Ovary (tissue), 9 donors: ENCODE data around the gene MAPK8IP2. TPM values are rescaled to one million over a fixed set of nuclear protein-coding genes. Genes with fewer than 3 reads are reported as not detected.
"Not testable (repeated sequence)": the region's sequence is repeated elsewhere in the genome, so short reads cannot be mapped to it uniquely, and the experiment has no call there.

Experiments
- DNase-seq, 5 donors: peaks; one replicate each; pipeline ENCODE4 v3.0.0-alpha.2; 2019 to 2020
- H3K27ac ChIP-seq, 2 donors: fragments of 200-600 bp; one replicate each; pipeline versions ENCODE4 v1.5.1 to v1.8.0; 2019 to 2022
- H3K27me3 ChIP-seq: fragments of 200-600 bp; one replicate; pipeline ENCODE4 v1.8.0; 2022
- H3K36me3 ChIP-seq: fragments of 200-600 bp; sonication (generic); one replicate; pipeline ENCODE4 v1.5.1; 2019
- H3K4me1 ChIP-seq: one replicate; pipeline ENCODE4 v1.8.1; 2013; ENCODE audit warnings: mild to moderate bottlenecking, moderate library complexity; ENCODE audit not compliant: insufficient read depth
- H3K4me3 ChIP-seq: fragments of 200-600 bp; sonication (generic); one replicate; pipeline ENCODE4 v1.5.1; 2017
- H3K9me3 ChIP-seq, 2 donors: fragments of 200-600 bp in 1 of 2; sonication (generic) in 1 of 2; one replicate each; pipeline versions ENCODE4 v1.5.1 to v1.8.1; 2013 to 2019; ENCODE audit warnings: mild to moderate bottlenecking in 1 of 2, moderate library complexity in 1 of 2
- EP300 ChIP-seq: sonication (generic); formaldehyde crosslinking; IDR thresholded peaks from one replicate; pipeline ENCODE4 v1.6.1; 2017; ENCODE audit warnings: antibody characterized with exemption
- POLR2A ChIP-seq: fragments of 450-650 bp; IDR thresholded peaks from one replicate; pipeline ENCODE4 v1.6.1; 2017; ENCODE audit warnings: antibody characterized with exemption, mild to moderate bottlenecking, moderate library complexity
- WGBS, 3 donors: extraction: QIAGEN DNeasy Blood & Tissue Kit in 1 of 3; methylation state at CpG; one replicate each; pipeline versions ENCODE4 v1.1.5 to v1.1.7; 2013 to 2017; 5-methylcytosine and 5-hydroxymethylcytosine counted together
- intact Hi-C, 4 donors: fragments of 100-400 bp; cut with DNase I; formaldehyde crosslinking; loops; one replicate each; pipeline versions ENCODE4 v1.11.0 to v1.15.1; 2022 to 2023
- polyA plus RNA-seq, 2 donors: library from polyadenylated mRNA; stranded (reverse); fragments of 200-250 nt in 1 of 2; fragments of 350-450 nt in 1 of 2; fragmentation: Illumina TruSeq in 1 of 2; extraction: RNeasy Lipid Tissue Mini Kit (QIAGEN cat#74804) in 1 of 2; gene quantifications; one replicate each; pipeline ENCODE4 v1.2.3, GENCODE V29; 2013 to 2014
- total RNA-seq, 7 donors: library from RNA; depleted of rRNA in 2 of 7; stranded (reverse); fragments of >200 nt in 2 of 7; fragmentation: NEBNext Ultra II Directional in 3 of 7; extraction: Animal tissue kit (Norgen Biotek cat#: 25700) in 3 of 7; gene quantifications; one replicate each; pipeline versions ENCODE4 v1.1.0 to v1.2.4, GENCODE V29; 2016 to 2023
- TF ChIP-seq, protein P1 (sequence below), 3 donors: fragments of 450-650 bp in 2 of 3; fragments of 200-600 bp in 1 of 3; IDR thresholded peaks; one replicate each; pipeline versions ENCODE4 v1.5.1 to v1.8.0; 2016 to 2022; ENCODE audit warnings: antibody characterized with exemption in 3 of 3, mild to moderate bottlenecking in 1 of 3
- donor health status: DM: no; HTN: no; CAD: no; lungs with moderate emphysema.
- donor health status: DM: no; HTN: no; CAD: no.
- donor health status: Bipolar disorder and iron deficiency.
- donor health status: DM: yes; HTN: yes; CAD: no.
- donor health status: DM: no; HTN: no; CAD: no.
- donor health status: DM: yes; HTN: yes; CAD: no.

MAPK8IP2 gene
- total and polyA plus RNA-seq, 9 donors, result 1.1 to 28.4 (median 9.4) TPM

DNA sequence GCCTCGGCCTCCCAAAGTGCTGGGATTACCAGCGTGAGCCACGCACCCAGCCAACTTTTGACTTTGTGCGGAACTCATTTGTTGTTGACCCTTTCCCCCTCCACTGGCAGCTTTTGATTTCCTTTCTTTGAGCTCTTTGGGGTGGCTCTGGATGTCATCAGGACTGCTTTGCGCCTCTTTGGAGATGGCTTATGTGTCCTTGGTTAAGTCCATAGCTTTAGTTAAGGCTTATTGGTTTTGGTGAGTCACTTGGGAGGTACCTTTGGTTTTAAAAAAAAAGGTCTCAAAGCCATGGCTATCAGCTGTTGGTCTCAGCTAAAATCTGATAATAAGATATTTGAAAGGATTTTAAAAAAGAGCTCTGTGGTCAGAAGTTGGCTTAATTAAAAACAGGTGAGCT lies 32.5 kb downstream of the MAPK8IP2 start:
- H3K4me1 ChIP-seq, result peaks cover 7% of the 10 kb centered on the region
- no peak for DNase-seq
- H3K9me3 ChIP-seq, result no peaks in the 10 kb centered on the region

GRCh38 chr22:50633771-50634170 lies 33.2 kb downstream of the MAPK8IP2 start:
- H3K9me3 ChIP-seq, result no peaks in the 10 kb centered on the region
- H3K4me3 ChIP-seq, result no peak overlapping the region
- no peaks in the 10 kb centered on the region for H3K27me3 ChIP-seq
- intact Hi-C loops, result no loop called here
- H3K4me1 ChIP-seq, result peaks cover 2% of the 10 kb centered on the region
- DNase-seq, result no peak
- whole genome bisulfite sequencing, 3 donors, result 84 to 88% (median 85%) methylated on average over 11 of the region's 11 CpGs
- TF ChIP-seq, protein P1, sequence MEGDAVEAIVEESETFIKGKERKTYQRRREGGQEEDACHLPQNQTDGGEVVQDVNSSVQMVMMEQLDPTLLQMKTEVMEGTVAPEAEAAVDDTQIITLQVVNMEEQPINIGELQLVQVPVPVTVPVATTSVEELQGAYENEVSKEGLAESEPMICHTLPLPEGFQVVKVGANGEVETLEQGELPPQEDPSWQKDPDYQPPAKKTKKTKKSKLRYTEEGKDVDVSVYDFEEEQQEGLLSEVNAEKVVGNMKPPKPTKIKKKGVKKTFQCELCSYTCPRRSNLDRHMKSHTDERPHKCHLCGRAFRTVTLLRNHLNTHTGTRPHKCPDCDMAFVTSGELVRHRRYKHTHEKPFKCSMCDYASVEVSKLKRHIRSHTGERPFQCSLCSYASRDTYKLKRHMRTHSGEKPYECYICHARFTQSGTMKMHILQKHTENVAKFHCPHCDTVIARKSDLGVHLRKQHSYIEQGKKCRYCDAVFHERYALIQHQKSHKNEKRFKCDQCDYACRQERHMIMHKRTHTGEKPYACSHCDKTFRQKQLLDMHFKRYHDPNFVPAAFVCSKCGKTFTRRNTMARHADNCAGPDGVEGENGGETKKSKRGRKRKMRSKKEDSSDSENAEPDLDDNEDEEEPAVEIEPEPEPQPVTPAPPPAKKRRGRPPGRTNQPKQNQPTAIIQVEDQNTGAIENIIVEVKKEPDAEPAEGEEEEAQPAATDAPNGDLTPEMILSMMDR (IDR thresholded peaks at IDR 0.05), result no peak
- TF ChIP-seq POLR2A, result no peak
- TF ChIP-seq EP300, result no peak
- no peaks in the 10 kb centered on the region for H3K36me3 ChIP-seq
- H3K27ac ChIP-seq, result no peak overlapping the region

More for the DNA sequence above, 32.5 kb downstream of the MAPK8IP2 start:
- WGBS, 3 donors, result 76 to 95% (median 90%) methylated on average over 5 of the region's 5 CpGs
- no peaks in the 10 kb centered on the region for H3K36me3 ChIP-seq
- intact Hi-C loops, result no loop called here
- no peak overlapping the region for H3K27ac ChIP-seq
- H3K27me3 ChIP-seq, result no peaks in the 10 kb centered on the region
- TF ChIP-seq POLR2A, result no peak
- no peak for TF ChIP-seq EP300
- TF ChIP-seq, protein P1 (IDR thresholded peaks at IDR 0.05), result no peak
- no peak overlapping the region for H3K4me3 ChIP-seq

GRCh38 chr22:50635591-50635990 lies 35.0 kb downstream of the MAPK8IP2 start:
- DNase-seq, result no peak

DNA sequence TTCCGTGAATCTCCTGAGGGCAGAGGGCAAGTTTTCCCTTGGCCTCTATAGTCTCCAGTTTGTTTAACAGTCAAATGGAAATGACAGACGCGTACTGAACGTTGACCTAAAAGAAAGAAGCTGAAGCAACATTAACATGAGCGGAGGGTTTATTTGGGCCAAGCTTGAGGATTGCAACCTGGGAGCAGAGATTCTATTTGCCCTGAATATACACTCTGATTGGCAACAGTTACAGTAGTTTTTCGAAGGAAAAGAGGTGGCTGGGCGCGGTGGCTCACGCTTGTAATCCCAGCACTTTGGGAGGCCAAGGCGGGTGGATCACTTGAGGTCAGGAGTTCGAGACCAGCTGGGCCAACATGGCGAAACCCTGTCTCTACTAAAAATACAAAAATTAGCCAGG lies 39.7 kb downstream of the MAPK8IP2 start:
- H3K27ac ChIP-seq, H3K27me3 ChIP-seq, H3K4me1 ChIP-seq, intact Hi-C loops, DNase-seq, H3K4me3 ChIP-seq, H3K9me3 ChIP-seq, H3K36me3 ChIP-seq: not testable (repeated sequence)
- WGBS, 3 donors, result 94 to 97% (median 95%) methylated on average over 12 of the region's 12 CpGs

More at GRCh38 chr22:50635591-50635990, 35.0 kb downstream of the MAPK8IP2 start:
- Histone ChIP-seq H3K27ac (no peak overlapping the region), H3K4me1 (no peaks in the 10 kb centered on the region), H3K9me3 (no peaks in the 10 kb centered on the region), H3K27me3 (no peaks in the 10 kb centered on the region), H3K36me3 (no peaks in the 10 kb centered on the region), H3K4me3 (no peak overlapping the region)
- intact Hi-C loops, result no loop called here
- TF ChIP-seq EP300 (no peak), POLR2A (no peak)
- TF ChIP-seq, protein P1 (IDR thresholded peaks at IDR 0.05), result no peak
- WGBS, 3 donors, result 89 to 93% (median 90%) methylated on average over 11 of the region's 11 CpGs

DNA sequence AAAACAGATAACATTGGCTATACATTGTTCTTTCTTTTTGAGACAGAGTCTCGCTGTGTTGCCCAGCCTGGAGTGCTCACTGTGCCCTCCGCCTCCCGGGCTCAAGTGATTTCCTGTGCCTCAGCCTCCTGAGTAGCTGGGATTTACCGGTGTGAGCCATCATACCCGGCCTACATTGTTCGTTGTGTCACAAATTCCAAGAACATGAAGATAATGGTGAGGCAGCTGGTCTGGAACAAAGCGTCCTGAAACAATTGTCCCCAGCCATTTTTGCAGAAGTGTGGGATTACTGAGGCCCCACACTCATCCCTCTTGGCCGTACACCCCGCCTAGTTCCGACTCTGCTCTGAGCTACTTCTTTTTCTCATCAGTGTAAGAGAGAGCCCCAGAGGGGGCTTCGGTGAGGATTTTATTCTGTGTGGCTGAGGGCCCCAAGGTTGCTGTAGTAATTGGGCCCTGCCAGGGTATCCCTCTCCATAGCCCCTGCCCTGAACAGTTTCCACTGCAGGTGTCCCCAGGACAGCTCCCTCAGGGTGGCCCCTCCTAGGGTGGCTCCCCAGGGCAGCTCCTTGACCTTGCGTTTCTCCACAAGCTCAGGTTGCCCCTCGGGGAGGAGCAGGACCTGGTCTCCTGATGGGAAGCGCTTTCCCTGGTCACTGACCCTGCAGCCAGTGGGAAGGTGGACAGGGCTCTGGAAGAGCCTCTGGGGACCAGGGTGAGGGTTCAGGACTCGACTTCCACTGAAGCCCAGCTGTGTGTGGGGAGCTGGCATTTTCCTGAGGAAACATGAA lies 40.5 kb downstream of the MAPK8IP2 start:
- Histone ChIP-seq H3K9me3 (no peaks in the 10 kb centered on the region), H3K4me3 (no peak overlapping the region), H3K27me3 (no peaks in the 10 kb centered on the region), H3K27ac (no peak overlapping the region), H3K36me3 (no peaks in the 10 kb centered on the region), H3K4me1 (peaks cover 8% of the 10 kb centered on the region)
- intact Hi-C loops, result no loop called here
- no peak for DNase-seq
- WGBS, 3 donors, result 75 to 77% (median 76%) methylated on average over 15 of the region's 15 CpGs
- TF ChIP-seq EP300, result no peak
